GM23248 (cell line): ENCODE measurements around the gene ITGA8.

ENCODE experiments used
- EZH2 ChIP-seq: fragments of 200-600 bp; sonication (generic); IDR thresholded peaks from 2 replicates; pipeline ENCODE4 v1.6.1; 2018; ENCODE audit warnings: antibody characterized with exemption, mild to moderate bottlenecking; ENCODE audit not compliant: insufficient read depth, poor library complexity, severe bottlenecking
- EZH2phosphoT487 ChIP-seq: fragments of 200-600 bp; sonication (generic); IDR thresholded peaks from 2 replicates; pipeline ENCODE4 v1.6.1; 2018; ENCODE audit warnings: antibody characterized with exemption, moderate library complexity, mild to moderate bottlenecking, low read depth; ENCODE audit not compliant: insufficient read depth

DNA sequence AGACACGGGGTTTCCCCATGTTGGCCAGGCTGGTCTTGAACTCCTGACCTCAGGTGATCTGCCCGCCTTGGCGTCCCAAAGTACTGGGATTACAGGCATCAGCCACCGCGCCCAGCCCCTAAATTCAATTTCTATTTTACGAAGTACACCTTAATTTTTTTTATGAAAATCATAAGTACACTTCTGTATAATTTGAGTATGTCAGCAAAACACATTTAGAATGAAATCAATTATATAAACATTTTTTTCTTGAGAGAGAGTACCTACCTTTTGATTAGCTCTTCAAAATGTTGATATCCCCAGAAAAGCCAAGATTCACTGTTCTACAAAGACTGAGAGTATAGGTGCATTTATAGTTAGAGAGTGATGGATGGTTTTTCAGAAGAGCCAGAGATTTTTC lies 20.5 kb upstream of the ITGA8 start:
- no peak for TF ChIP-seq EZH2phosphoT487
- no peak for TF ChIP-seq EZH2
